Kidney capillary endothelial cell (primary cell): ENCODE measurements around the gene MED16.
"Not testable (repeated sequence)": the region's sequence is repeated elsewhere in the genome, so short reads cannot be mapped to it uniquely, and the experiment has no call there.

Experiments
- DNase-seq: peaks from one replicate; pipeline ENCODE4 v3.0.0-alpha.2; 2018; ENCODE audit warnings: low spot score

Gene MED16

GRCh38 chr19:911197-912033 is 18.4 kb upstream of the MED16 start:
- DNase-seq: no peak

DNA sequence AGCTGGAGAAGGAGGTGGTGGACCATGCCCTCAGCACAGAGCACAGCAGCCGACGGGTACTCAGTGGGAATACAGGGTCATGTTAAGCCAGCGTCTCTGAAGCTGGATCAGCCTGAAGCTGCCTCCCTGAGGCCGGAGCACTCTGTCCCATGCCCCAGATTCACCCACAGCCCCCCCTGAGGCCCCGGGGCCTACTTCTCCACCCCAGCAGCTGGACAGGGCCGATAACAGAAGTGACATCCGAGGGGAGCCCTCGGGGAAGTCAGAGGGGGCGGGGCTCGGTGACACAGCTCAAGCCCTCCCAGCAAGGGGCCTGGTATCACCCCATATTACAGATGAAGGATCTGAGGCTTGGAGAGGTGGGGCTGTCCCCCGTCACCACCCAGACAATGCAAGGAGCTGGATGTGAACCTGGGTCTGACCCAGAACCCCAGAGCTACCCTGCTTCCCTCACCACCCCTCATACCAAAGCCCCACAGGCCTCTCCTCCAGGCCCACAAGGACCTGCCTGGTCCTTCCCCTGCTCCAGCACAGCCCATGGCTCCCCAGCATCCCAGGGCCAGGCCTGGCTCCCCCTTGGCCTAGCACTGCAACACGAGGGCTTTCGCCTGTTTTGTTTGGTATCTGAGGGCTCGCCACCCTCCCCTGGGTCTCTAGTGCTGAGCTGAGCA is 14.3 kb upstream of the MED16 start:
- no peak for DNase-seq

DNA sequence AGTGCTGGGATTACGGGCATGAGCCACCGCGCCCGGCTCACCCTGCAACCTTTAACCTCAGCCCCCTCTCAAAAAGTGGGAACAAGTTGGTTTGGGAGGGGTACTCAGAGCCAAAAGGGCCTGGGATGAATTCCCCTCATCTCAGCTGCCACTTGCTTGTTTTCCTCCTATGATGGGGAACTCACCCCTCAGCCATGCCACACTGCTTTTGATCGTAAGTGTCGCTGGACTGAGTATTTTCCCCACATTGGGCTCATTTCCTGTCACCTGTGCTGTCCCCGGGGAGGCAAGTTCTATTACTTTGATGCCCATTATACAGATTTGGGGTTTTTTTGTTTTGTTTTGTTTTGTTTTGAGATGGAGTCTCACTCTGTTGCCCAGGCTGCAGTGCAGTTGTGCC is 13.5 kb upstream of the MED16 start:
- no peak for DNase-seq

- DNase-seq: no peak
Observed at GRCh38 chr19:904545-904944, 11.6 kb upstream of the MED16 start.

- no peak for DNase-seq
Observed at GRCh38 chr19:903266-903797, 10.3 kb upstream of the MED16 start.

DNA sequence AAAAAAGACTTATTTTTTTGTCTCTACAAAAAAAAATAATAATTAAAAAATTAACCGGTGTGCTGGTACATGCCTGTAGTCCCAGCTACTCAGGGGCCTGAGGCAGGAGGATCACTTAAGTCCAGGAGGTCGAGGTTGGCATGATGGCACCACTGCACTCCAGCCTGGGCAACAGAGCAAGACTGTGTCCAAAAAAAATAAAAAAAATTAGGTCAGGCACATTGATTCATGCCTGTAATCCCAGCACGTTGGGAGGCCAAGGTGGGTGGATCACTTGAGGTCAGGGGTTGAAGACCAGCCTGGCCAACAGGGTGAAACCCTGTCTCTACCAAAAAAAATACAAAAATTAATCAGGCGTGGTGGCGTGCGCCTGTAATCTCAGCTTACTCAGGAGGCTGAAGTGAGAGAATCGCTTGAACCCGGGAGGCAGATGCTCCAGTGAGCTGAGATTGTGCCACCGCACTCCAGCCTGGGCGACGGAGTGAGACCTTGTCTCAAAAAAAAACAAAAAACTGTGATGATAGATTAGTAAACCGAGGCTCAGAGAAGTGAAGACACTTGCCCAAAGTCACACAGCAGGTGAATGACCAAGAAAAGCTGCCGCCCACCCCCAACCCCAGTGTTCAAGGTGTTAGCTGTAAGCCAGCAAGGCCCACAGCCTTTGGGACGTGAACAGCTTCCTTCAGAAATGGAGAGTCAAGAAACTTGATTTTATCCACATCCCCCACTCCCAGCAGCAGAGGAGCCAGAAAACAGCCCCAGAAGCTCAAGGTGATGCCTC is 9.6 kb upstream of the MED16 start:
- no peak for DNase-seq

- DNase-seq: no peak
Observed at GRCh38 chr19:902093-902370, 9.0 kb upstream of the MED16 start.

DNA sequence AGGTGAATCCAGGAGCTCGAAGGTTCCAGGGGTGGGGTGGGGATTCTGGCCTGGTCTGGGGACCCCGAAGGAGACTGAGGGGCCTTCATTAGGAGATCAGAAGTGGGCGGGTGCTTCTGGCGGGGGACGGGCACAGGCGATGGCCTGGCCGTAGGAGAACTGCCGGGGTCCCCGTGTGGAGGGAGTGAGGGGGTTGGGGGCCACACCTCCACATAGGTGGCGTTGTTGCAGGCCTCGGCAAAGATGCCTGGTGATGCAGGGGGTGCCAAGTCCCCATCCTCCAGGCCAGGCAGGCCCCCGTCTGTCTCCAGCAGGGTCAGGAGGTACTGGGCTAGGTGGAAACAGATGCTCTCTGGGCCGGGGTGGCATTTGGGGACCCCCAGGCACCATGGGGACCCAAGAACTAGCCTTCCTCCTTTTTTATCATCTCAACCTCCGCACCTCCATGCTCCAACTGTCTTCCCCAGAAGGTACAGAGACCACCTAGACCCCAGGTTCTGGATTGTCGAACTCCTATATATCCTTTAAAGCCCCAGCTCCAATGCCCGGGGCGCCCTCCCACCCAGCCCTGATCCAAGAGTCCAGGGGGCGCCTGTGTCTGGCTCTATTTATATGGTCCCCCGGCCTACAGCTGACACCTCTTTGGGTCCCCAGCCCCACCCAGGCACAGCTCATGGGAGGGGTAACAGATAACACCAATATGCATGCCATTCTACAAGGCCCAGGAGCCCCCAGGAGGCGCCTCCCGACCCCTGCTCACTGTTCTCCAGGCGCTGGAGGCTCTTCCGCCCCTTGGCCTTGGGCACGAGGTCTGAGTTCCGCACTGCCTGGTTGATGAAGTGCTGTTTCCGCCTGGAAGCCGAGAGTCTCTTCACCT is 8.5 kb upstream of the MED16 start:
- DNase-seq: no peak

GRCh38 chr19:900302-901111 is 7.5 kb upstream of the MED16 start:
- no peak for DNase-seq

DNA sequence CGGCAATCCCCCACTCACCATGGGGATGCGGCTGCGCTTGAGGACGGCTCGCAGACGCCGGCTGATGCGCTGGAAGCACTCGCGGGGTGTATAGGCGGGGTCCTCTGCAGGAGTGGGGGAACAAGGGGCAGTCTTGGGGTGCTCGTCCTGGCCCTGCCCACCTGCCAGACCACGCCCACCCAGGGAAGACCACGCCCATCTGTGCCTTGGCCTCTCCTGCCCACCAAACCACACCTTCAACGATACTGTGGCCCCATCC is 7.0 kb upstream of the MED16 start:
- DNase-seq: no peak

DNA sequence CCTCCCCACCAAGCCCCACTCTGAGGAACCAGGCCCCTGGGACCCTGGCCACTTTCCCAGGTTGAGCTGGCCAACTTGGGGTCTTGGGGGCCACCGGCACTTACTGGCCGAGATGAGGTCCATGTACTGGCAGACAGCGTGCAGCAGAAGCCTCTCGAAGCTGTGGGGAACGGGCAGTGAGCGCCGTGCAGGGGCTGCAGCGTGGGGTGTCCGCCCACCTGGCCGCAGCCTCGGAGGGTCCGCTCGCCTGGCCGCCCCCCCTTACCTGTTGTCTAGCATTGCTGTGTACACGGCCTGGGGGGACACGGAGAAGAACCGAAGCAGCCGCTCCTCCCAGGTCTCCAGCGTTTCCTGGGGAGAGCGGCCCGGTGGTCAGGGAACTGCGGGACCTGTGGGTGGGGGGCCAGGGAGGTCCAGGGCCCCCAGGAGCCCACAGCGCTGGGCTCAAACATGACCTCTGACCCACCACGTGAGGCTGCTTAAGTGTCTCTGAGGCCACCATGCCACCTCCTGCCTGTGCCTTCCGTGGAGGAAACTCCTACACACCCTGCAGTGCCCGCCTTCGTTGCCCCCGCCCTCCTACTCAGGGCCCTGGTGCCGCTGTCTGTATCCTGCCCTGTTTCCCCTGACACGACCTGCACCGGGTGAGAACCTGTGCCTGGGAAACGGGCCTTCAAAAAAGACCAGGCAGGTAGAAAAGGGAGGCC is 6.5 kb upstream of the MED16 start:
- no peak for DNase-seq

- no peak for DNase-seq
Observed at GRCh38 chr19:898663-899062, 5.7 kb upstream of the MED16 start.

- no peak for DNase-seq
Observed at GRCh38 chr19:897442-898039, 4.6 kb upstream of the MED16 start.

DNA sequence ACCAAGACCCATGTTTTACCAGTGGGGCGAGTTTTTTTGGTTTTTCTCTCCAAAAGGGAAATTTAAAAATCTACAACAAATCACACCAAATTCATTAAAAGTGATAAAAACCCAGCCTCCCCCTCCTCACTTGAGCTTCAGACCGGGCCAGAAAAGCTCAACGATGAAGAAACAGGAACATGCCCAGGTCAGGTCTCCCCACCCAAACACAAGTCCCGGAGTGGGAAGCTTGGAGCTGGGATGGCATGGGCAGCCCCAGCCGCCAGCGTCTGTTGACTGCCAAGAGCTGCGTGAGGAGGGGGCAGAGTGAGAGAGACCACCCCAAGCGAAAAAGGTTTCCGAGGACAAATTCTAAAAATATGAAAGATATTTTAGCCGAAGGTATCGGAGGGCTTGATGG is 4.0 kb upstream of the MED16 start:
- no peak for DNase-seq

GRCh38 chr19:896434-896833 is 3.4 kb upstream of the MED16 start:
- no peak for DNase-seq

- DNase-seq: no peak
Observed at GRCh38 chr19:892243-892893, 619 bp downstream of the MED16 start.

DNA sequence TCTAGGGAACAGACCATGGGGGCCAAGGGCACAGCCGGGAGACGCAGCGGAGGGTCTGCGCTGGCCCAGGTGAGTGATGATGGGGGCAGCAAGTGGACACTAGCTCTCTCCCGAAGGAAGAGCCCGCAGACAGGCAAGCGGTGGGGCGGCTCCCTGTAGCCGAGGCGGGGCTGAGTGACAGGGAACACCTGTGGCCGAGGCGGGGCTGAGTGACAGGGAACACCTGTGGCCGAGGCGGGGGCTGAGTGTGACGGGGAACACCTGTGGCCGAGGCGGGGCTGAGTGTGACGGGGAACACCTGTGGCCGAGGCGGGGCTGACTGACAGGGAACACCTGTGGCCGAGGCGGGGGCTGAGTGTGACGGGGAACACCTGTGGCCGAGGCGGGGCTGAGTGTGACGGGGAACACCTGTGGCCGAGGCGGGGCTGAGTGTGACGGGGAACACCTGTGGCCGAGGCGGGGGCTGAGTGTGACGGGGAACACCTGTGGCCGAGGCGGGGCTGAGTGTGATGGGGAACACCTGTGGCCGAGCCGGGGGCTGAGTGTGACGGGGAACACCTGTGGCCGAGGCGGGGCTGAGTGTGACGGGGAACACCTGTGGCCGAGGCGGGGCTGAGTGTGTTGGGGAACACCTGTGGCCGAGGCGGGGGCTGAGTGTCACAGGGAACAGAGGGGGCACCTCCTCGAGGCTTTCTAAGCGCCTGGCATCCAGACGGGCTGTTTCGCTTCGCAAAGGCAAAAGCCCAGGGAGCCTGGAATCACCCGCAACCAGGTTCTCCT is 1.4 kb downstream of the MED16 start:
- not testable (repeated sequence) for DNase-seq

- DNase-seq: no peak
Observed at GRCh38 chr19:890831-891230, 2.2 kb downstream of the MED16 start.
